Breast epithelium (tissue), 4 donors: ENCODE data around the gene LEPROT. TPM values are rescaled to one million over a fixed set of nuclear protein-coding genes. Genes with fewer than 3 reads are reported as not detected.

Experiments used
- DNase-seq, 2 donors: peaks; one replicate each; pipeline ENCODE4 v3.0.0-alpha.2; 2019; ENCODE audit warnings: low spot score in 2 of 2
- H3K27ac ChIP-seq, 2 donors: fragments of 200-600 bp; sonication (generic) in 1 of 2; one replicate each; pipeline ENCODE4 v1.5.1; 2016 to 2019; ENCODE audit warnings: mild to moderate bottlenecking in 1 of 2
- H3K27me3 ChIP-seq, 2 donors: fragments of 200-600 bp; sonication (generic) in 1 of 2; one replicate each; pipeline versions ENCODE4 v1.5.1 to v1.6.0; 2017 to 2019; ENCODE audit warnings: control low read depth in 1 of 2, mild to moderate bottlenecking in 1 of 2
- H3K36me3 ChIP-seq: fragments of 200-600 bp; one replicate; pipeline ENCODE4 v1.5.1; 2019
- H3K4me1 ChIP-seq, 2 donors: fragments of 200-600 bp; sonication (generic); one replicate each; pipeline ENCODE4 v1.5.1; 2016 to 2019; ENCODE audit warnings: control low read depth in 1 of 2
- H3K4me3 ChIP-seq, 3 donors: fragments of 200-600 bp; sonication (generic); 1 replicate in 2 of 3; 2 replicates in 1 of 3; pipeline ENCODE4 v1.5.1; 2016 to 2019; ENCODE audit warnings: mild to moderate bottlenecking in 3 of 3, moderate library complexity in 2 of 3
- H3K9me3 ChIP-seq, 2 donors: fragments of 200-600 bp; sonication (generic) in 1 of 2; one replicate each; pipeline ENCODE4 v1.5.1; 2016 to 2019; ENCODE audit warnings: control low read depth in 1 of 2
- POLR2A ChIP-seq: fragments of 450-650 bp; IDR thresholded peaks from one replicate; pipeline ENCODE4 v1.6.1; 2016; ENCODE audit warnings: antibody characterized with exemption, mild to moderate bottlenecking, moderate library complexity
- POLR2AphosphoS5 ChIP-seq, 3 donors: sonication (generic); formaldehyde crosslinking; IDR thresholded peaks; one replicate each; pipeline ENCODE4 v1.6.1; 2017; ENCODE audit warnings: antibody characterized with exemption in 3 of 3
- intact Hi-C: fragments of 100-400 bp; cut with DNase I; formaldehyde crosslinking; loops from one replicate; pipeline ENCODE4 v1.15.1; 2023; ENCODE audit warnings: low total_unique reads
- total RNA-seq, 3 donors: library from RNA; depleted of rRNA; stranded (reverse); fragments of >200 nt; gene quantifications; one replicate each; pipeline ENCODE4 v1.1.0, GENCODE V29; 2016
- TF ChIP-seq, protein P1 (sequence below), 3 donors: fragments of 450-650 bp; IDR thresholded peaks; one replicate each; pipeline ENCODE4 v1.5.1; 2016 to 2017; ENCODE audit warnings: antibody characterized with exemption in 3 of 3, mild to moderate bottlenecking in 3 of 3, moderate library complexity in 3 of 3

LEPROT gene
- total RNA-seq, 3 donors from 2014 or later: 71.1 to 103 (median 75.5) TPM

DNA sequence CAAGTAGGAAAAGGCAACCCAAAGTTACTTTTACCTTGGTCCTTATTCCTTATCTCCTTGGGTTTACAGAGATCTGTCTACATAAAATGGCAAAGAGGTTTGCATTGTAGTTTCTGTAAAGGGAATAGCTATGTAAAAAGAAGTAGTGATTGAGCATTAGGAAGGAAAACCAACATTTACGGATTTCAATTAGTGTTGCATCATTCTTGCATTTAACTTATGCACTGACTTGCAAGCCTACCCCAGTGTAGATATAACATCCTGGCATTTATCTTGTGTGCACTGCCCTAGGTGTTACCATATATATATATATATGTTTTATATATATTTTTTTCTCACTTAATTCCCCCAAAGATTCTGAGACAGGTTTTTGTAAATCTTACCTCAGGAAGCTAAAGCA lies 3.7 kb upstream of the LEPROT start:
- intact Hi-C loops: no loop called here
- Histone ChIP-seq H3K4me3 (no peak overlapping the region), H3K4me1 (peaks cover 0 to 3% of the 10 kb centered on the region in 2 donors), H3K36me3 (no peaks in the 10 kb centered on the region), H3K9me3 (no peaks in the 10 kb centered on the region), H3K27me3 (no peaks in the 10 kb centered on the region), H3K27ac (no peak overlapping the region)
- DNase-seq: no peak
- TF ChIP-seq POLR2A (no peak), POLR2AphosphoS5 (IDR thresholded peaks at IDR 0.05) (no peak)
- TF ChIP-seq, protein P1, sequence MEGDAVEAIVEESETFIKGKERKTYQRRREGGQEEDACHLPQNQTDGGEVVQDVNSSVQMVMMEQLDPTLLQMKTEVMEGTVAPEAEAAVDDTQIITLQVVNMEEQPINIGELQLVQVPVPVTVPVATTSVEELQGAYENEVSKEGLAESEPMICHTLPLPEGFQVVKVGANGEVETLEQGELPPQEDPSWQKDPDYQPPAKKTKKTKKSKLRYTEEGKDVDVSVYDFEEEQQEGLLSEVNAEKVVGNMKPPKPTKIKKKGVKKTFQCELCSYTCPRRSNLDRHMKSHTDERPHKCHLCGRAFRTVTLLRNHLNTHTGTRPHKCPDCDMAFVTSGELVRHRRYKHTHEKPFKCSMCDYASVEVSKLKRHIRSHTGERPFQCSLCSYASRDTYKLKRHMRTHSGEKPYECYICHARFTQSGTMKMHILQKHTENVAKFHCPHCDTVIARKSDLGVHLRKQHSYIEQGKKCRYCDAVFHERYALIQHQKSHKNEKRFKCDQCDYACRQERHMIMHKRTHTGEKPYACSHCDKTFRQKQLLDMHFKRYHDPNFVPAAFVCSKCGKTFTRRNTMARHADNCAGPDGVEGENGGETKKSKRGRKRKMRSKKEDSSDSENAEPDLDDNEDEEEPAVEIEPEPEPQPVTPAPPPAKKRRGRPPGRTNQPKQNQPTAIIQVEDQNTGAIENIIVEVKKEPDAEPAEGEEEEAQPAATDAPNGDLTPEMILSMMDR (IDR thresholded peaks at IDR 0.05): no peak

DNA sequence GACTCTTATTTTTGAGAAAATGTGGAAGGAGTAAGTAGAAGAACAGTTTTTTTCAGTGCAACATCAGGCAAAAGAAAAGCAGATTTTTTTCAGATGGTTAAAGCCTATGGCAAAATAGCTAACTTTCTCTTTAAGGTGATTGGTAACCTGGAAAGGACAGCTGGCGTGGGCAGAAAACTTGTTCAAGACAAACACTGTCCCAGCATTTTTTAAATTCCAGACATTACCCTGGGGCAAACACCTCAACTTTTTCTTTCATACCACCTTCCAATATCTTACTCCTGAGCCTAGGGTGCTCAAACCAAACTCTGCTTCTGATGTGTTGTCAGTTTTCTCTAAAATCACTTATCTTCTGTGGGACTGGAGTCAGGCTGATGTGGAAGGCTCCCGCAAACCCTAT lies 2.7 kb upstream of the LEPROT start:
- Histone ChIP-seq H3K4me3 (peak overlapping the region in 2 of 3 donors; percentile 1 to 24), H3K27me3 (no peaks in the 10 kb centered on the region), H3K27ac (peak overlapping the region; percentile 69 to 99), H3K4me1 (peaks cover 0 to 13% of the 10 kb centered on the region in 2 donors), H3K9me3 (no peaks in the 10 kb centered on the region), H3K36me3 (no peaks in the 10 kb centered on the region)
- DNase-seq: peak in 1 of 2 donors; percentile 59
- intact Hi-C loops: no loop called here
- no peak for TF ChIP-seq POLR2AphosphoS5 (IDR thresholded peaks at IDR 0.05)
- TF ChIP-seq, protein P1 (IDR thresholded peaks at IDR 0.05): no peak
- no peak for TF ChIP-seq POLR2A

DNA sequence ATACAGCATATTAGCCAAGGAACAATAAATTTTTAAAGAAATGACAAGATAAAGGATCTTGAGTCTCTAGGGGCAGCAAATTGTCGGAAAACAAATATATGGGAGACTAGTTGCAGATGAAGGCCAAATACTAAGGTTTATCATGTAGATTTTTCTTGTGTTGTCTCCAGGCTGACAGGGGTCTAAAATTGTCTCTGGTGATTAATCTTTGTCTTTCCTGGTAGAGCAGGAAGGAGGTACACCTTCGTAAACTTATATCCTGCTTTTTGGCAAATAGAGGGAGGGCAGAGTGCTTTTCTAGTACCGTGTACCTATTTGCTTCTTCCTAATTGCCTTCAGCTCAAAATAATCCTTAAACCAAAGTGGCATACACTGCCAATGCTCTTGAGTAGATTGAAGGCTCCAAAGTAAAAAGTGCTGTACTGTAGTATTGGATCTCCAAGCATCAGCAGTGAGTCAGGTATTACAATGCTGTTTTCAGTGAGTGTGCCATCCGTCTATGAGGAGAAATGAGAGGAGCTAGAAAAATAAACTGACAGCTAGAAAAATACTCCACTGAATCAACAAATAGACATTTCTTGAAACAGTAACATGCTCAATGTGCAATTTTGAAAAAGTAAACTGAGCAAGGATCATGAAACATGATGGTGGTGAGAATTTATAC lies 1.8 kb upstream of the LEPROT start:
- H3K9me3 ChIP-seq: no peaks in the 10 kb centered on the region
- TF ChIP-seq POLR2A (no peak), POLR2AphosphoS5 (IDR thresholded peaks at IDR 0.05) (no peak)
- TF ChIP-seq, protein P1 (IDR thresholded peaks at IDR 0.05): no peak
- DNase-seq: no peak
- H3K27me3 ChIP-seq: no peaks in the 10 kb centered on the region
- no peaks in the 10 kb centered on the region for H3K36me3 ChIP-seq
- intact Hi-C loops: no loop called here
- H3K4me3 ChIP-seq: no peak overlapping the region
- H3K27ac ChIP-seq: peak overlapping the region; percentile 66 to 99
- peaks cover 0 to 20% of the 10 kb centered on the region in 2 donors for H3K4me1 ChIP-seq

DNA sequence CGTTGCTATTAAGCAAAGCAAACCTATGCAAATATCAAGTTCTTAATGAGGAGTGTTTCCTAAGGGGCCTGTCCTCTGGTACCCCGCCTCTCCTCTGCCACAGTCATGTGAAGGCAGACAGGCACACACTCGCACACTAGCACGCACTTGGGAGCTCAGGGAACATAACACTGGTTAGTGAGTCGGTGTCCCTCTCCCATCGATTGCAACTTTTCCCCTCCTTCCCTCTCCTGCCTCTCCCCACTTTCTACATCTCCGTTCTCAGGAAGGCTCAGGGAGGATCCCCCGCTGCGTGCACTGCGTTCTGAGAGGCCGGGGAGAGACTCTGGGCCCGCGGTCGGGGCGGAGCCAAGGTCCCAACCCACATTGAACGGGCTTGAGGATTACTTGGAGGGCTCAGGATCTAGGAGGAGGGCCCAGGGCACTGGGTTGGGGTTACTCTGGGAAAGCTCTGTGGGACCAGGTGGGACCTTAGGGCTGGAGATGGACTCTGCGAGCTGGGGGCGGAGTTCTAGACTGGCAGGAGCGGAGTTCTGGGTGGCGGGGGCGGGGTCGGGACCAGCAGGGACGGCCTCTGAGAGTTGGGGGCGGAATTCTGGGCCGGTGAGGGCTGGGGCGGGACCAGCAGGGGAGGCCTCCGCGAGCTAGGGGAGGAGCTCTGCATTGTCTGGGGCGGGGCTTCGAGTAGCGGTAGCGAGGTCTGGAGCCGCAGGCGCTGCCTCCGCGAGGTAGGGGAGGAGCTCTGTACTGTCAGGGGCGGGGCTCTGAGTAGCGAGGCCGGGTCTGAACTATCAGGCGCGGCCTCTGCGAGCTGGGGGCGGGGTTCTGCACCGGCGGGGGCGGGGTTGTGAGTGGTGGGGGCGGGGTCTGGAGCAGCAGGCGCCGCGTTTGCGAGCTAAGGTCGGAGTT lies 533 bp upstream of the LEPROT start:
- intact Hi-C loops: no loop called here
- TF ChIP-seq POLR2AphosphoS5 (IDR thresholded peaks at IDR 0.05): peak; percentile 36 to 59 (median 37)
- TF ChIP-seq, protein P1 (IDR thresholded peaks at IDR 0.05): no peak
- Histone ChIP-seq H3K4me1 (peaks cover 0 to 24% of the 10 kb centered on the region in 2 donors), H3K4me3 (peak overlapping the region; percentile 72 to 92 (median 88)), H3K27me3 (no peaks in the 10 kb centered on the region), H3K27ac (peak overlapping the region; percentile 93 to 99), H3K36me3 (no peaks in the 10 kb centered on the region), H3K9me3 (no peaks in the 10 kb centered on the region)
- peak; percentile 97 for DNase-seq
